ENCODE results near the gene C1GALT1C1. TPM values are rescaled to one million over a fixed set of nuclear protein-coding genes. Genes with fewer than 3 reads are reported as not detected.
"Not testable (repeated sequence)": the region's sequence is repeated elsewhere in the genome, so short reads cannot be mapped to it uniquely, and the experiment has no call there.

C1GALT1C1 gene
- total RNA-seq, 1 experiment from 2014 or later, result 25.0 TPM

DNA sequence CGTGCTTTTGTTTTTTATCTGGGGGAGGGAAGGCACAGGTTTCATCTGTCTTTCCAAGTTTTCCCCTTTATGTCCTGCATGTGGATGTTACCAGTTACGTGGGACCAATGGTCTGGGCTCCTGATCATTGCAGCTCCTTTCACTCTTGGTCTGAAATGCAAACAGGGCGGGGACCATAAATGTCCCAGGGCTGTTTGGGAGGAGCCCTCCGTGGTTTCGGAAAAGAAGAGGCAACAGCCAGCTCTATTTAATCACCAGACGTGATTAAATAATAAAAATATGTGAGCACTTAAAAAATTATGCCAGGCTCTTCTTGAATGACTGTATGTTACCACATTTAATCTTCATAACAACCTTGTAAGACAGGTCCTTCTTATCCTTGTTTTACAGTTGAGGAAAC, 30.8 kb upstream of the C1GALT1C1 start:
- Mint-ChIP-seq H3K9me3 (ENCODE audit: low read depth, unreplicated experiment) (no peaks in the 10 kb centered on the region), H3K27me3 (ENCODE audit: unreplicated experiment) (no peaks in the 10 kb centered on the region), H3K27ac (ENCODE audit: unreplicated experiment) (no peak overlapping the region), H3K4me1 (ENCODE audit: low read depth, unreplicated experiment) (peaks cover 8% of the 10 kb centered on the region), H3K36me3 (ENCODE audit: insufficient read depth, unreplicated experiment) (no peaks in the 10 kb centered on the region), H3K4me3 (ENCODE audit: low read depth, unreplicated experiment) (no peak overlapping the region)
- no peak for DNase-seq
- intact Hi-C loops (cut with micrococcal nuclease; ENCODE audit: unreplicated experiment), result no loop called here
- CTCF ChIA-PET, result interaction anchor here (0.6 kb wide), 1 partner anchor 654 kb away, joined by 3 read pairs; no protein-coding TSS in a partner anchor
- no TSS peak for BruUV-seq (replicated peaks)
- TF ChIP-seq, protein P1, sequence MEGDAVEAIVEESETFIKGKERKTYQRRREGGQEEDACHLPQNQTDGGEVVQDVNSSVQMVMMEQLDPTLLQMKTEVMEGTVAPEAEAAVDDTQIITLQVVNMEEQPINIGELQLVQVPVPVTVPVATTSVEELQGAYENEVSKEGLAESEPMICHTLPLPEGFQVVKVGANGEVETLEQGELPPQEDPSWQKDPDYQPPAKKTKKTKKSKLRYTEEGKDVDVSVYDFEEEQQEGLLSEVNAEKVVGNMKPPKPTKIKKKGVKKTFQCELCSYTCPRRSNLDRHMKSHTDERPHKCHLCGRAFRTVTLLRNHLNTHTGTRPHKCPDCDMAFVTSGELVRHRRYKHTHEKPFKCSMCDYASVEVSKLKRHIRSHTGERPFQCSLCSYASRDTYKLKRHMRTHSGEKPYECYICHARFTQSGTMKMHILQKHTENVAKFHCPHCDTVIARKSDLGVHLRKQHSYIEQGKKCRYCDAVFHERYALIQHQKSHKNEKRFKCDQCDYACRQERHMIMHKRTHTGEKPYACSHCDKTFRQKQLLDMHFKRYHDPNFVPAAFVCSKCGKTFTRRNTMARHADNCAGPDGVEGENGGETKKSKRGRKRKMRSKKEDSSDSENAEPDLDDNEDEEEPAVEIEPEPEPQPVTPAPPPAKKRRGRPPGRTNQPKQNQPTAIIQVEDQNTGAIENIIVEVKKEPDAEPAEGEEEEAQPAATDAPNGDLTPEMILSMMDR (IDR thresholded peaks at IDR 0.05; ENCODE audit: unreplicated experiment), result no peak

DNA sequence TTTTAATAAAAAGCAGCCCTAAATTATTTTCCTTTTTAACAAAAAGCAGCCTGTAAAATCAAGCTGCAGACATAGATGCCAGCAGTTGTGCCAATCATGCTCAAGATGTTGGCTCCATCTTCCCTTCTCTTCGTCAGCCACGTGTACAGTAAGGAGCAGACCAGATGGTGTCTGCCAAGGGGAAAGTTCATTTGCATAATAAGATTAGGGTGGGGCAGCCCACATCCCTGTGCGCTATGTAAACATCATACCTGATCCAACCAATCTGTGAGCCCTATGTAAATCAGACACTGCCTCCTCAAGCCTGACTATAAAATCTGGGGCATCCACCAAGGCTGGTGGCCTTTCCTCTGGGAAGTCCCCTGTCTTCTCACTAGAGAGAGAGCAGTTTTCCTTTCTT, 23.1 kb upstream of the C1GALT1C1 start:
- TF ChIP-seq, protein P1 (IDR thresholded peaks at IDR 0.05; ENCODE audit: unreplicated experiment), result no peak
- no peaks in the 10 kb centered on the region for H3K4me1 Mint-ChIP-seq (ENCODE audit: low read depth, unreplicated experiment)
- H3K4me3 Mint-ChIP-seq (ENCODE audit: low read depth, unreplicated experiment), result no peak overlapping the region
- CTCF ChIA-PET, result no interaction called here
- H3K9me3 Mint-ChIP-seq (ENCODE audit: low read depth, unreplicated experiment), result no peaks in the 10 kb centered on the region
- H3K36me3 Mint-ChIP-seq (ENCODE audit: insufficient read depth, unreplicated experiment), result no peaks in the 10 kb centered on the region
- no TSS peak for BruUV-seq (replicated peaks)
- H3K27me3 Mint-ChIP-seq (ENCODE audit: unreplicated experiment), result no peaks in the 10 kb centered on the region
- intact Hi-C loops (cut with micrococcal nuclease; ENCODE audit: unreplicated experiment), result no loop called here
- DNase-seq, result no peak
- no peak overlapping the region for H3K27ac Mint-ChIP-seq (ENCODE audit: unreplicated experiment)

DNA sequence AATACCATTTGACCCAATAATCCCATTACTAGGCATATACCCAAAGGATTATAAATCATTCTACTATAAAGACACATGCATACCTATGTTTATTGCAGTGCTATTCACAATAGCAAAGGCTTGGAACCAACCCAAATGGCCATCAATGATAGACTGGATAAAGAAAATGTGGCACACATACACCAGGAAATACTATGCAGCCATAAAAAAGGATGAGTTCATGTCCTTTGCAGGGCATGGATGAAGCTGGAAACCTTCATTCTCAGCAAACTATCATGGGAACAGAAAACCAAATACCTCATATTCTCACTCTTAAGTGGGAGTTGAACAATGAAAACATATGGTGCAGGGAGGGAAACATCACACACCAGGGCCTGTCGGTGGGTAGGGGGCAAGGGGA, 22.4 kb upstream of the C1GALT1C1 start:
- H3K9me3 Mint-ChIP-seq (ENCODE audit: low read depth, unreplicated experiment); H3K27me3 Mint-ChIP-seq (ENCODE audit: unreplicated experiment); H3K27ac Mint-ChIP-seq (ENCODE audit: unreplicated experiment); DNase-seq; BruUV-seq (replicated peaks); H3K4me3 Mint-ChIP-seq (ENCODE audit: low read depth, unreplicated experiment); H3K36me3 Mint-ChIP-seq (ENCODE audit: insufficient read depth, unreplicated experiment); CTCF ChIA-PET; H3K4me1 Mint-ChIP-seq (ENCODE audit: low read depth, unreplicated experiment); intact Hi-C loops (cut with micrococcal nuclease; ENCODE audit: unreplicated experiment): not testable (repeated sequence)

DNA sequence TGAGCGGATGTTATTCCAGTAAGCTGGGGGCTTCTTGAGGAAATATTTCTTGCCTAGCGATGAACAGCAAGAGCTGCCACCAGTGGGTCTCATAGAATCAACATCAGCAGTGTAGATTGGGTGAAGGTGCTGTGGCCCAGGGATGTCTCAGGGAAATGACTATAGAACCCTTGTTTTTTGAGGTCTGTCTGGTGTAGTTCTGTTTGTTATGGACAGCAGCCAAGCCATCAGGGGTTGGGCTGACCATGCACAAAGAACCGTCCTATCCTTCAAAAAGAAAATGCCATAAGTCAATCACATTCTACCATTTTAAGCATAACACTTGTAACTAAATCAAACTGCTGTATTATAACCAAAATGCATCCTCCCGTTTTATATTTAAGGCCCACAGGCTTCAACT, 17.3 kb upstream of the C1GALT1C1 start:
- no peak for DNase-seq
- CTCF ChIA-PET, result no interaction called here
- no TSS peak for BruUV-seq (replicated peaks)
- TF ChIP-seq, protein P1 (IDR thresholded peaks at IDR 0.05; ENCODE audit: unreplicated experiment), result no peak
- Mint-ChIP-seq H3K9me3 (ENCODE audit: low read depth, unreplicated experiment) (no peaks in the 10 kb centered on the region), H3K36me3 (ENCODE audit: insufficient read depth, unreplicated experiment) (no peaks in the 10 kb centered on the region), H3K27me3 (ENCODE audit: unreplicated experiment) (no peaks in the 10 kb centered on the region), H3K4me3 (ENCODE audit: low read depth, unreplicated experiment) (no peak overlapping the region), H3K27ac (ENCODE audit: unreplicated experiment) (no peak overlapping the region), H3K4me1 (ENCODE audit: low read depth, unreplicated experiment) (peaks cover 7% of the 10 kb centered on the region)
- intact Hi-C loops (cut with micrococcal nuclease; ENCODE audit: unreplicated experiment), result no loop called here

DNA sequence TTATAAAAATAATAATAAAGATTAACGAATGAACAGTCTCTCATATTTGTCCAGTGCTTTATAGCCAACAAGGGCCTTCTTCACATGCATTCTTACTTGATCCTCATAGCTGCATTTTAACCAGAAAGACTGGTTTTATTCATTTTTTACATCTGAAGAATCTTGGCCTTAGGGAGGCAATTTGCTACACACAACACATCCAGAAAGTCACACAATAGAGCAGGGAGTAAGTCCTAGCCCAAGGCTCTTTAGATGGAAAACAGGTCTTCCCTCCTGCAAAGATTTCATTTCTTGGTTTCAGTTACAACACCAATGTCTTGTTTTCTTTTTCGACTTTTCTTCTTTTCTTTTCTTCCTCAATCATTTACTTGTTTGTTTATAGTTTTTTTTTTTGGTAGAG, 13.0 kb upstream of the C1GALT1C1 start:
- no peak overlapping the region for H3K4me3 Mint-ChIP-seq (ENCODE audit: low read depth, unreplicated experiment)

More for the DNA sequence above, 13.0 kb upstream of the C1GALT1C1 start:
- Mint-ChIP-seq H3K27ac (ENCODE audit: unreplicated experiment) (no peak overlapping the region), H3K9me3 (ENCODE audit: low read depth, unreplicated experiment) (no peaks in the 10 kb centered on the region), H3K27me3 (ENCODE audit: unreplicated experiment) (no peaks in the 10 kb centered on the region), H3K4me1 (ENCODE audit: low read depth, unreplicated experiment) (peaks cover 7% of the 10 kb centered on the region), H3K36me3 (ENCODE audit: insufficient read depth, unreplicated experiment) (no peaks in the 10 kb centered on the region)
- TF ChIP-seq, protein P1 (IDR thresholded peaks at IDR 0.05; ENCODE audit: unreplicated experiment), result no peak
- CTCF ChIA-PET, result no interaction called here
- BruUV-seq (replicated peaks), result no TSS peak
- no peak for DNase-seq
- intact Hi-C loops (cut with micrococcal nuclease; ENCODE audit: unreplicated experiment), result no loop called here

All from Calu3 (cell line).